Sciatic nerve (tissue), 2 donors: Measurements from ENCODE around the gene NUCKS1. TPM values are rescaled to one million over a fixed set of nuclear protein-coding genes. Genes with fewer than 3 reads are reported as not detected.

Experiments
- ATAC-seq: fragments of 200-7000 bp; cut with Tn5 transposase; one replicate; pipeline ENCODE4 v1.9.1; 2020; ENCODE audit warnings: mild to moderate bottlenecking, moderate library complexity
- DNase-seq: peaks from one replicate; pipeline ENCODE4 v3.0.0-alpha.2; 2020; ENCODE audit warnings: low spot score
- intact Hi-C: fragments of 100-400 bp; cut with DNase I; formaldehyde crosslinking; loops from one replicate; pipeline ENCODE4 v1.14.2; 2022
- total RNA-seq: library from RNA; stranded (reverse); fragmentation: NEBNext Ultra II Directional; extraction: Animal tissue kit (Norgen Biotek cat#: 25700); gene quantifications from one replicate; pipeline ENCODE4 v1.2.1, GENCODE V29; 2021
- donor health status: DM: no; HTN: no; CAD: no.
- donor health status: DM: no; HTN: no; CAD: no.

NUCKS1 gene
- total RNA-seq, 1 donor from 2014 or later = 193 TPM

DNA sequence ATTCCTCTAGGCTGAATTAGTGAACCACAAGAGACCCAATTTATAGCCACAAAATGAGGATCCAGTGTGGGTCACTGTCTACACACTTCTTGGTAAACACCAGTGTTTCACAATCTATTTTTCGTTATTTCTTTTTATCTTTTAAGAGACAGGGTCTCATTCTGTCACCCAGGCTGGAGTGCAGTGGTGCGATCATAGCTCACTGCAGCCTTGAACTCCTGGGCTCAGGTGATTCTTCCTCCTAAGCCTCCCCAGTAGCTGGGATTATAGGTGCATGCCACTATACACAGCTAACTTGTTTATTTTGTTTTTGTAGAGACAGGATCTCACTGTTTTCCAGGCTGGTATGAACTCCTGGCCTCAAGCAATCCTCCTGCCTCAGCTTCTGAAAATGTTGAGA, 40.3 kb downstream of the NUCKS1 start:
- intact Hi-C loops = no loop called here
- no peak for DNase-seq
- no peak for ATAC-seq

DNA sequence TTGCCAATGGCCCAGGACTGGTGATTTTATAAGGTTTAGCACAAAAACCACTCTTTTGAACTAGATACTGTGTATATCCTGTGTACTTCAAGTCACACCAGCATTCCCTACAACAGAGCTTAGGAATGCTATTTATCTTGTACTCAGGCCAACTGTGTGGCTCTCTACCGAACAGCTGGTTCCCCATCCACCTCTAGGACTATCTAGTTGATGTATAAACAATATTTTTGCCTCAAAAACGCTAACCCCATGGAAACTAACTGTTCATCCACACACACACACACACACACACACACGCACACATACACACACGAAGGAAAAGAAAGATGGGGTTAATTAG, 41.0 kb downstream of the NUCKS1 start:
- DNase-seq (no peak), ATAC-seq (peak; percentile 59)
- intact Hi-C loops = no loop called here

- no peak for DNase-seq
- peak; percentile 25 for ATAC-seq
- intact Hi-C loops = no loop called here
These were observed 43.1 kb downstream of the NUCKS1 start for GRCh38 chr1:205706601-205707502.

- intact Hi-C loops = no loop called here
- no peak for ATAC-seq
- no peak for DNase-seq
These were observed 45.1 kb downstream of the NUCKS1 start for GRCh38 chr1:205704903-205705302.

GRCh38 chr1:205703072-205703471, 46.9 kb downstream of the NUCKS1 start:
- ATAC-seq (no peak), DNase-seq (no peak)
- intact Hi-C loops = no loop called here

DNA sequence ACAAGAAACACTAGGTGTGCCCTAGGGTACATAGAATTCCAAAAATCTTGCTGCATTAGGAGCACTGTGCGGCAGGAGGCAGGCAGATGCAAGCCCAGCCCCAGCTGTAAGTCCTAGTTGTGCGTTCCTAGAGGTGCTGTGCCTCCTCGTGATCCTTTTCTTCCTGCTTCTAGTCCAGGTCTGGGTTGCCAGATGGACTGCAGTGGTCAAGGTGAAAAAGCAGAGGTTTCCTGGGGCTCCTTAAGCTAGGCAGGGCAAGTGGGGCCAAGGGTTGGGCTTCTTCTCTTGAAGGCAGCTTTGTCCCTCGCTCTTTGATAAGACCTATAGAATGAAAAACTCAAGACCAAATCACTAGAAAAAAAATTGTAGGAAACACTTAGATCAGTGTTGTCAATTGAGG, 48.1 kb downstream of the NUCKS1 start:
- DNase-seq (no peak), ATAC-seq (no peak)
- intact Hi-C loops = no loop called here

- DNase-seq (no peak), ATAC-seq (no peak)
- intact Hi-C loops = no loop called here
These were observed 48.6 kb downstream of the NUCKS1 start for GRCh38 chr1:205701420-205701819.

DNA sequence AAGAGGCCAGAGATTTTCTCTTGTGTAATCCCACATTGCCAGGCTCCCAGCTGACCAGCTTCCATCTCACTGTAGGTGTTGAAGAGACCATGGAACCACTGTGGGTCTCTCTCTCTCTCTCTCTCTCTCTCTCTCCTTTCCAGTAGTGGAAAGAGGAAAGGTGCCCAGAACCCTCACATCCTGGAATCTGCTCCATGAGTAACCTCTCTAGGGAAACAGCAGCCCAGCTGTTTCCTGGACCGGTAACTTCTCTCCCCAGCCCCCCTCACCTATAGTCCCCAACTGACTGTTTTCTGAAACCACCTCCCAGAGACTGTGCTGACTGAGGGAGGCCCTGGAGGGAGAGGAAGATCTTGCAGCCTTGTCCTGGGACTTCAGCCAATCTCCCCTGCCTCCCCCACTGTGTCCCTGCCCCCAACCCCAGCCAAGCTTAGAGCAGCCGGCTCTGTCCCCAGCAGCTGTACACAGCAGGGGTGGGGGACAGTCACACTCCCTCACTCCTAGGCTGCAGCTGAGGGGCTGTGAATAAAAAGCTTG, 49.0 kb downstream of the NUCKS1 start:
- intact Hi-C loops = no loop called here
- DNase-seq = no peak
- ATAC-seq = peak; percentile 55

- intact Hi-C loops = no loop called here
- ATAC-seq = no peak
- no peak for DNase-seq
These were observed 50.6 kb downstream of the NUCKS1 start for GRCh38 chr1:205699416-205699815.

GRCh38 chr1:205698921-205699320, 51.1 kb downstream of the NUCKS1 start:
- no peak for DNase-seq
- intact Hi-C loops = no loop called here
- ATAC-seq = no peak

DNA sequence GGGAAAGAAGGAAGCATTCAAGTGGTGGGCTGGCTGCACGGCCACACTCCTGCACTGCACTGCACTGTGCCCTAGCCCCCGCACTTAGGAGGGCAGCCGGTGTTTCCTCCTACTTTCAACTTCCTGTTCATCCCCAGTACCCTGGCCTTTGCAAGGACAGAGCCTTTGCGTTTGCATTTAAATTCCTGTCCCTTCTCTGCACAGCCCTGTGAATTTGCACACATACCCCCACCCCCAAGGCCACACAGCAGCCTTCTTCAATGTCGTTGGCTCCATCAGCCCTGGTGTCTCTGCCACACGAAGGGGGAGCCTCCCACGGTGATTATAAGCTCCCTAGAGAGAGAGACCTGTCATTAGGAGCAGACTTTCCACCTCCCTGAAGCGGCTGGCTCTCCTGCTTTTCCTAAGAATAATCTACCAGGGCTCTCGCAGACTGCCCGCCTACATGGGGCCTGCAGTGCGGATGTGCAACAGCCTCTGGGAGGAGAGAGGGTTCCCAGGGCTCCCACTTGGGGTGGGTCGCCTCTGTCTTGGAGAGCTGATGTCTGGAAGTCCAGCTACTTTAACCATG, 56.5 kb downstream of the NUCKS1 start:
- intact Hi-C loops = no loop called here
- DNase-seq = no peak
- no peak for ATAC-seq

GRCh38 chr1:205692423-205692822, 57.6 kb downstream of the NUCKS1 start:
- DNase-seq = no peak
- no peak for ATAC-seq
- intact Hi-C loops = no loop called here

GRCh38 chr1:205690122-205690756, 59.7 kb downstream of the NUCKS1 start:
- ATAC-seq (no peak), DNase-seq (no peak)

DNA sequence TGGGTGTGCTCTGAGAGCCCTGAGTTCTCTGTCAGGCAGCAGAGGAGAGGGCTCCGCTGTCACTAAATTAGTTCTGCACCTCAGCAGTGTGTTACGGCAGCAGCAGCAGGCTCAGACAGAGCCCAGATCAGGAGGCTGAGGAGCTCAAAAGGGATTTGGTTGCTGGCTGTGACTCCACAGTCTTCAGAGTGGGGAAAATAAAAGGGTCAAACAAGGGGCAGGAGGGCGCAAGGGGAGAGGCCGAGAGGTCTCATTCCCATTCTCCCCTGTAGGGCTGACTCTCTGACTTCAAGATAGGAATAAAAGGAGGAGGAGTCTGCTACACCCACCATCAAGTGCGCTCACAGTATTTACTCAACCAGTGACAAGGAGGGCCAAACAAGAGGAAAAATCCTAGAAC, 60.5 kb downstream of the NUCKS1 start:
- intact Hi-C loops = no loop called here
- no peak for DNase-seq
- no peak for ATAC-seq

More at GRCh38 chr1:205690122-205690756, 59.7 kb downstream of the NUCKS1 start:
- intact Hi-C loops = no loop called here

- ATAC-seq = no peak
- no peak for DNase-seq
- intact Hi-C loops = no loop called here
These were observed 61.6 kb downstream of the NUCKS1 start for GRCh38 chr1:205688171-205689080.

- no peak for DNase-seq
- no peak for ATAC-seq
- intact Hi-C loops = no loop called here
These were observed 62.7 kb downstream of the NUCKS1 start for GRCh38 chr1:205687242-205687641.

- ATAC-seq (no peak), DNase-seq (no peak)
- intact Hi-C loops = no loop called here
These were observed 68.6 kb downstream of the NUCKS1 start for GRCh38 chr1:205681364-205681763.

DNA sequence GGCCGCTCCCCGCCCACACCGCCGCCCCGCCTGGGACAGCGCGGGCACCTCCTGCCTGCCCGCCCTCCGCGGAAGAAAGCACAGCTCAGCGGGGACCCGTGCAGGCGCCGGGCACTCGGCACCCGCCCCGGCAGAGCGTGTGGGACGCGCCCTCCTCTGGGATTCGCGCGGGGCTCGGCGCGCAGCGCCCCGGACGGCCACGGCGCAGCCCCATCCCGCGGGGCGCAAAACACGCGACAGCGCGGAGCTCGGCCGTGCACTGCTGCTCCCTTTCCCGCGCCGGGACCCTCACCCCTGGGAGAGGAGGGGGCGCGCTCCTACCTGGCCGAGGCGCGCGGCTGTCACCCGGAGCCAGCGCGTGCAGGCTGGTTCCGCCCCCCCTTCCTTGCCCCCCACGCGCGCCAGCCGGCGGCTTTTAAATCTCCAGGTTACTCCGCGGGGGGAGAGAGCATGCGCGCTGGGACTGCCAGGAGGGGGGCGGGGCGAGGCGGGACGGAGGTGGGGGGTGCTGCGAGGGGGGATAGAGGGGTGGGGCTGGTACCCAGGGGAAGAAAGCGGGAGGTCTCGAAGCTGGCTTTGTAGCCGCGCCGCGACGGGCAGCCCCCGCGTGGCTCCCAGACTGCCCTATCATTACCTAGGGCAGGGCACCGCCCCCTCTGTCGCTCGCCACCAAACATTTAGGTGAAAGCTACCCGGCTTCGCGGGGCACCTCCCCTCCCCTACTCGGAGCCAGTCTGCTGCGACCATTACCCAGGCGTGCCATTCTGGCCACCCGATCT, 69.7 kb downstream of the NUCKS1 start, which contains the start of gene SLC45A3:
Gene SLC45A3, minus strand, starts transcription at position 437 of the 779 bp plus-strand sequence. CDS start 15,853 bp downstream, outside the sequence.
- peak; percentile 33 for ATAC-seq
- intact Hi-C loops = no loop called here
- no peak for DNase-seq
